Osteoblast (primary cell): Measurements from ENCODE around the gene FREM2. TPM values are rescaled to one million over a fixed set of nuclear protein-coding genes. Genes with fewer than 3 reads are reported as not detected.

Source experiments
- DNase-seq: peaks from one replicate; pipeline ENCODE4 v3.0.0; 2011; ENCODE audit warnings: low spot score, mixed read lengths; ENCODE audit not compliant: insufficient read length; ENCODE audit errors: missing footprints
- H2AFZ ChIP-seq: 2 replicates; pipeline ENCODE4 v1.6.0; 2011; ENCODE audit warnings: mild to moderate bottlenecking, low read length
- H3K27ac ChIP-seq: 2 replicates; pipeline ENCODE4 v1.5.1; 2011; ENCODE audit warnings: mild to moderate bottlenecking, low read depth, low read length, moderate library complexity
- H3K27me3 ChIP-seq: 2 replicates; pipeline ENCODE4 v1.6.0; 2012; ENCODE audit warnings: mild to moderate bottlenecking, control low read depth, inconsistent platforms, low read length, moderate library complexity; ENCODE audit not compliant: insufficient read depth
- H3K36me3 ChIP-seq: 2 replicates; pipeline ENCODE4 v1.5.1; 2011; ENCODE audit warnings: mild to moderate bottlenecking, low read length, control low read depth, moderate library complexity; ENCODE audit not compliant: insufficient read depth
- H3K4me1 ChIP-seq: 2 replicates; pipeline ENCODE4 v1.5.1; 2011; ENCODE audit warnings: mild to moderate bottlenecking, low read length, control low read depth, moderate library complexity; ENCODE audit not compliant: insufficient read depth
- H3K4me2 ChIP-seq: 2 replicates; pipeline ENCODE4 v1.6.0; 2011; ENCODE audit warnings: mild to moderate bottlenecking, low read length; ENCODE audit not compliant: insufficient read depth
- H3K4me3 ChIP-seq: fragments of 200-600 bp; sonication (generic); 3 replicates; pipeline ENCODE4 v1.5.1; 2012; ENCODE audit warnings: mild to moderate bottlenecking, low read length, inconsistent platforms; ENCODE audit not compliant: insufficient read depth
- H3K79me2 ChIP-seq: 2 replicates; pipeline ENCODE4 v1.6.0; 2012; ENCODE audit warnings: mild to moderate bottlenecking, low read length, control low read depth, inconsistent platforms; ENCODE audit not compliant: insufficient read depth
- H3K9me3 ChIP-seq: 2 replicates; pipeline ENCODE4 v1.5.1; 2011; ENCODE audit warnings: low read depth, low read length, control low read depth
- H4K20me1 ChIP-seq: 2 replicates; pipeline ENCODE4 v1.6.0; 2012; ENCODE audit warnings: mild to moderate bottlenecking, low read length, control low read depth; ENCODE audit not compliant: insufficient read depth
- total RNA-seq: library from RNA; depleted of rRNA; stranded (reverse); fragments of >200 nt; gene quantifications from 2 replicates; pipeline ENCODE4 v1.2.3, GENCODE V29; 2012
- TF ChIP-seq, protein P1 (sequence below): IDR thresholded peaks from 2 replicates; pipeline ENCODE4 v1.5.1; 2011; ENCODE audit warnings: mild to moderate bottlenecking, low read depth, low read length, moderate library complexity; ENCODE audit errors: extremely low read depth

FREM2 gene
- total RNA-seq, 1 donor: not detected

DNA sequence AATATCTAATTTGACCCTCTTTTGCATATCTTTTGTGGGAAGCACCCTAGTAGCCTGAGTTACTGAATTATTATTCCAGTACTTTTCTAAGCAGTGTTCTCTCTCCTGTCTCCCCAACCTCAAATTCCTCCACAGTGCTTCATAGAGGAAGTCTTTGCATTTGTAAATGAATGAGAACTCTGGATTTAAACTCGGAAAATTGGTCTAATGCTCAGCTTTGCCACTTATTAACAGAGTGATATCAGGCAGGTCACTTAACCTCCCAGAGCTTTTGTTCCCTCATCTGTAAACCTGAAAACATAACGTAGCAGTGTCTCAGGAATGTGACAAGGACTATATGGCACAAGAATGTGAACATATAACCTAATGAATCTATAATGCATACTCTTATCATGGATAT lies 26.2 kb downstream of the FREM2 start:
- no peak for DNase-seq
- Histone ChIP-seq H3K36me3 (no peaks in the 10 kb centered on the region), H3K27me3 (no peaks in the 10 kb centered on the region), H3K4me2 (no peak overlapping the region), H3K79me2 (no peaks in the 10 kb centered on the region), H3K4me3 (no peak overlapping the region), H4K20me1 (no peaks in the 10 kb centered on the region), H2AFZ (no peak overlapping the region), H3K27ac (no peak overlapping the region), H3K4me1 (no peaks in the 10 kb centered on the region), H3K9me3 (no peaks in the 10 kb centered on the region)
- TF ChIP-seq, protein P1, sequence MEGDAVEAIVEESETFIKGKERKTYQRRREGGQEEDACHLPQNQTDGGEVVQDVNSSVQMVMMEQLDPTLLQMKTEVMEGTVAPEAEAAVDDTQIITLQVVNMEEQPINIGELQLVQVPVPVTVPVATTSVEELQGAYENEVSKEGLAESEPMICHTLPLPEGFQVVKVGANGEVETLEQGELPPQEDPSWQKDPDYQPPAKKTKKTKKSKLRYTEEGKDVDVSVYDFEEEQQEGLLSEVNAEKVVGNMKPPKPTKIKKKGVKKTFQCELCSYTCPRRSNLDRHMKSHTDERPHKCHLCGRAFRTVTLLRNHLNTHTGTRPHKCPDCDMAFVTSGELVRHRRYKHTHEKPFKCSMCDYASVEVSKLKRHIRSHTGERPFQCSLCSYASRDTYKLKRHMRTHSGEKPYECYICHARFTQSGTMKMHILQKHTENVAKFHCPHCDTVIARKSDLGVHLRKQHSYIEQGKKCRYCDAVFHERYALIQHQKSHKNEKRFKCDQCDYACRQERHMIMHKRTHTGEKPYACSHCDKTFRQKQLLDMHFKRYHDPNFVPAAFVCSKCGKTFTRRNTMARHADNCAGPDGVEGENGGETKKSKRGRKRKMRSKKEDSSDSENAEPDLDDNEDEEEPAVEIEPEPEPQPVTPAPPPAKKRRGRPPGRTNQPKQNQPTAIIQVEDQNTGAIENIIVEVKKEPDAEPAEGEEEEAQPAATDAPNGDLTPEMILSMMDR: no peak

DNA sequence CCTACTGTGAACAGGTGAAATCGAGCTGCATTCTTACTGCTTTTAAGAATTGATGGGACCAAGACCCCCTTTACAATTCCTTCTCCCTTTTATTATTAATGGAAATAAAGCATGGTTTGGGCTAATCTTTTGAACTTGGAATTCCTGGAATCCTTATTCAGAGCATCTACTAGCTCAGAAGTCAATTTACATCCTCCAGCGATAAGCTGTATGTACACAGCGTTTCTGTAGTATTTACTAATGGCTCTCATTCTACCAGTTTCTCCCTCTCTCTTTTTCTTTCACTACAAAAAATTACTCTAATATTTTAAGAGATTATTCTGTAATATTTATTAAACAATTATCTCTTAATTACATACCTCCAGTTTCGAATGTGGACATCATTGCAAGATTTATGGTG lies 31.5 kb downstream of the FREM2 start:
- Histone ChIP-seq H3K4me2 (no peak overlapping the region), H2AFZ (no peak overlapping the region), H3K79me2 (no peaks in the 10 kb centered on the region), H3K27me3 (no peaks in the 10 kb centered on the region), H3K27ac (no peak overlapping the region), H3K36me3 (no peaks in the 10 kb centered on the region), H3K4me1 (no peaks in the 10 kb centered on the region), H3K4me3 (no peak overlapping the region), H4K20me1 (no peaks in the 10 kb centered on the region), H3K9me3 (no peaks in the 10 kb centered on the region)
- TF ChIP-seq, protein P1: no peak
- DNase-seq: no peak

DNA sequence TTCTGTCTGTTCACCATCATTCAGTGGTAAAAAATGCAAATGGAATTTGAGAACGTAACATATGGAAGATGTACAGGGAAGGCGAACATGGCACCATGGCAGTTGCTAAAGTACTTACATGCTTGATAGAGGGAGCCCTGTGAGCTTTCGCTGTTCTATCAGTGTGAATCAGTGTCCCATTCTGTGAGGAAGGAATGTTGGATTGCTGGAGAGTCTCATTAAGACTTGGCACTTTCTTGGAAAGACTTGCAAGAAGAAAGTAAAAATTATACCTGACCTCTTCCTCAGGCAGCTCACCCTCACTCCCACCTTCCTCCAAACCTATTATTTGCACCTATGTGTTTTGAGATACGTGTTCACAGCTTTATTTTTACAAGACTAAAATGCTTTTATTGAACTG lies 43.5 kb downstream of the FREM2 start:
- no peak overlapping the region for H3K27ac ChIP-seq
- DNase-seq: no peak
- no peak overlapping the region for H3K4me2 ChIP-seq
- H3K4me3 ChIP-seq: no peak overlapping the region
- H3K4me1 ChIP-seq: no peaks in the 10 kb centered on the region
- no peak overlapping the region for H2AFZ ChIP-seq
- H3K79me2 ChIP-seq: no peaks in the 10 kb centered on the region
- no peaks in the 10 kb centered on the region for H3K27me3 ChIP-seq
- H3K36me3 ChIP-seq: no peaks in the 10 kb centered on the region
- no peaks in the 10 kb centered on the region for H4K20me1 ChIP-seq
- no peaks in the 10 kb centered on the region for H3K9me3 ChIP-seq
- TF ChIP-seq, protein P1: no peak

DNA sequence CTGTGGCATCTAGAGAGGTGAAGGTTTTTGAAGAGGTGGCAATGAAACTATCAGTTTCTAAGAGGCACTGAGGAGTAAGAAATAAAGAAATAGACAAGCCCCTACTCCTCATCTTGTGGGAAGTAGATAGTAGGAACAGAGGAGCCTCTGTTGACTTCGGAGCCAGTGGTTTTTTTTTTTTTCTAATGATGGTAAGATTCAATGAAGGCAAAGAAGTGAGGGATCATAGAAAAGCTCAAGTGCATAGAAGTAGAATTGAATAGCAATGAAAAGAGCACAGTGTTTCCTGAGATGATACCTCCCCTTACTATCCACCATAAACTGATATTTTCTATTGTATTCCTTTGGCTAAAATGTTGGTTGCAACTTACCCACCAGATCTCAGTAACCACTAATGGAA lies 46.3 kb downstream of the FREM2 start:
- TF ChIP-seq, protein P1: no peak
- H3K4me3 ChIP-seq: no peak overlapping the region
- no peaks in the 10 kb centered on the region for H3K27me3 ChIP-seq
- no peaks in the 10 kb centered on the region for H3K79me2 ChIP-seq
- DNase-seq: no peak
- no peak overlapping the region for H2AFZ ChIP-seq
- H3K9me3 ChIP-seq: no peaks in the 10 kb centered on the region
- H3K4me1 ChIP-seq: no peaks in the 10 kb centered on the region
- no peak overlapping the region for H3K4me2 ChIP-seq
- no peaks in the 10 kb centered on the region for H4K20me1 ChIP-seq
- no peak overlapping the region for H3K27ac ChIP-seq
- no peaks in the 10 kb centered on the region for H3K36me3 ChIP-seq
